Choroid plexus epithelial cell (primary cell): ENCODE data around the gene GPT2.

ENCODE experiments used
- DNase-seq: peaks from one replicate; pipeline ENCODE4 v3.0.0-alpha.2; 2010; ENCODE audit warnings: low read depth
- H3K4me3 ChIP-seq: 2 replicates; pipeline ENCODE4 v1.5.1; 2011; ENCODE audit warnings: low read depth, mild to moderate bottlenecking, control low read depth, low read length, moderate library complexity
- TF ChIP-seq, protein P1 (sequence below): conservative IDR thresholded peaks from 2 replicates; pipeline ENCODE4 v1.5.1; 2011; ENCODE audit warnings: low read depth, mild to moderate bottlenecking, control low read depth, inconsistent platforms, low read length, moderate library complexity

The GPT2 gene

GRCh38 chr16:46950009-46950408 is 65.8 kb downstream of the GPT2 start:
- H3K4me3 ChIP-seq: no peak overlapping the region
- DNase-seq: no peak
- TF ChIP-seq, protein P1, sequence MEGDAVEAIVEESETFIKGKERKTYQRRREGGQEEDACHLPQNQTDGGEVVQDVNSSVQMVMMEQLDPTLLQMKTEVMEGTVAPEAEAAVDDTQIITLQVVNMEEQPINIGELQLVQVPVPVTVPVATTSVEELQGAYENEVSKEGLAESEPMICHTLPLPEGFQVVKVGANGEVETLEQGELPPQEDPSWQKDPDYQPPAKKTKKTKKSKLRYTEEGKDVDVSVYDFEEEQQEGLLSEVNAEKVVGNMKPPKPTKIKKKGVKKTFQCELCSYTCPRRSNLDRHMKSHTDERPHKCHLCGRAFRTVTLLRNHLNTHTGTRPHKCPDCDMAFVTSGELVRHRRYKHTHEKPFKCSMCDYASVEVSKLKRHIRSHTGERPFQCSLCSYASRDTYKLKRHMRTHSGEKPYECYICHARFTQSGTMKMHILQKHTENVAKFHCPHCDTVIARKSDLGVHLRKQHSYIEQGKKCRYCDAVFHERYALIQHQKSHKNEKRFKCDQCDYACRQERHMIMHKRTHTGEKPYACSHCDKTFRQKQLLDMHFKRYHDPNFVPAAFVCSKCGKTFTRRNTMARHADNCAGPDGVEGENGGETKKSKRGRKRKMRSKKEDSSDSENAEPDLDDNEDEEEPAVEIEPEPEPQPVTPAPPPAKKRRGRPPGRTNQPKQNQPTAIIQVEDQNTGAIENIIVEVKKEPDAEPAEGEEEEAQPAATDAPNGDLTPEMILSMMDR: no peak

- no peak overlapping the region for H3K4me3 ChIP-seq
- TF ChIP-seq, protein P1: no peak
- DNase-seq: no peak
Observed at GRCh38 chr16:46954562-46954961, 70.4 kb downstream of the GPT2 start.

GRCh38 chr16:46961373-46962353 is 77.5 kb downstream of the GPT2 start:
- TF ChIP-seq, protein P1: no peak
- H3K4me3 ChIP-seq: no peak overlapping the region
- DNase-seq: no peak

- no peak for DNase-seq
- TF ChIP-seq, protein P1: no peak
- H3K4me3 ChIP-seq: no peak overlapping the region
Observed at GRCh38 chr16:46962629-46963028, 78.5 kb downstream of the GPT2 start.

- DNase-seq: no peak
- no peak overlapping the region for H3K4me3 ChIP-seq
- TF ChIP-seq, protein P1: no peak
Observed at GRCh38 chr16:46968063-46968435, 83.9 kb downstream of the GPT2 start.

DNA sequence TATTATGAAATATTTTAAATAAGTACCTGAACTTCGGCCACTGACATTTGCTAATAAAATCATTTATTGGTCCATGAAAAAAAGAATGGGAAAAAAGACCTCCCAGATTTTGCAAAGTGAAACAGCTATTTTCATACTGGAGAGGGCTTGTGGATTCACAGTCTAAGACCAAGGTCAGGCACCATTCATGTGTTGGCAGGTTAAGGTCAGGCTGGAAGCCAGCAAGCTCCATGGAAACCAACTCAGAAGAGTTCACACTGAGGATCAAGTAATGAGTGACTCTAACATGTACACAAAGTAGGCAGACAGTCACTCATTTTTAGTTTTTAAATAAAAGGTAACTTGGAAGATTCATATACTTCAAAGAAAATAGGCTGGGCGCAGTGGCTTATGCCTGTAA is 85.9 kb downstream of the GPT2 start:
- DNase-seq: peak; percentile 12
- TF ChIP-seq, protein P1: no peak
- H3K4me3 ChIP-seq: no peak overlapping the region

DNA sequence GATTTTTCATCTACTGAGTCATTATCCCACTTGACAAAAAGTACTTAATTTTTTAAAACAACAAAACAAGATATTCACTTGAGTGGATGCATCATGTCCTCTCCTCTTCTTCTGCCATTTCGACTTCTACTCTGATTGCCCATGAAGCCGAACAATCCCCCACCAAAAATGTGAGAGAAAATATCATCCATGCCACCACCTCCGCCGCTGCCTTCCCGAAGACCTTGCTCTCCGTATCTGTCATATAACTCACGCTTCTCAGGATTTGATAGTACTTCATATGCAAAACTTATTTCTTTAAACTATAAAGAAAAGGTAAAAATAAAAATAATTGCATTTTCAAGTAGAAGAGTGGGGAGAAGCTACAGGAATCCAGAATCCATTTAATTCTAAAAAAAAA is 87.1 kb downstream of the GPT2 start:
- TF ChIP-seq, protein P1: no peak
- H3K4me3 ChIP-seq: no peak overlapping the region
- no peak for DNase-seq
